Keratinocyte (primary cell): ENCODE data around the gene OCIAD1. TPM values are rescaled to one million over a fixed set of nuclear protein-coding genes. Genes with fewer than 3 reads are reported as not detected.

Experiments
- DNase-seq: peaks from one replicate; pipeline ENCODE4 v3.0.0-alpha.2; 2011; ENCODE audit warnings: low read depth, missing footprints, low spot score
- FAIRE-seq: peaks from 2 replicates; lab custom pipeline; 2011; peaks lifted over from hg19 to GRCh38; lab: Jason Lieb, UNC
- H2AFZ ChIP-seq: 2 replicates; pipeline ENCODE4 v1.6.0; 2012; ENCODE audit warnings: low read length, control low read depth, inconsistent platforms; ENCODE audit not compliant: control insufficient read depth
- H3K27ac ChIP-seq: 2 replicates; pipeline ENCODE4 v1.5.1; 2011; ENCODE audit warnings: low read length; ENCODE audit not compliant: control insufficient read depth, insufficient read depth
- H3K27me3 ChIP-seq: 3 replicates; pipeline ENCODE4 v1.6.0; 2011; ENCODE audit warnings: low read length; ENCODE audit not compliant: control insufficient read depth, insufficient read depth; ENCODE audit errors: extremely low read depth
- H3K36me3 ChIP-seq, 2 experiments: 2 replicates in 1 of 2; 3 replicates in 1 of 2; pipeline ENCODE4 v1.5.1; 2011; ENCODE audit warnings: low read length in 2 of 2, mild to moderate bottlenecking in 1 of 2; ENCODE audit not compliant: control insufficient read depth in 2 of 2, insufficient read depth in 2 of 2; ENCODE audit errors: extremely low read depth in 1 of 2
- H3K4me1 ChIP-seq: 3 replicates; pipeline ENCODE4 v1.5.1; 2011; ENCODE audit warnings: low read length; ENCODE audit not compliant: control insufficient read depth, insufficient read depth; ENCODE audit errors: extremely low read depth
- H3K4me2 ChIP-seq: 3 replicates; pipeline ENCODE4 v1.6.0; 2011; ENCODE audit warnings: low read depth, low read length; ENCODE audit not compliant: control insufficient read depth, insufficient read depth; ENCODE audit errors: extremely low read depth
- H3K4me3 ChIP-seq, 3 experiments: fragments of 200-600 bp in 1 of 3; sonication (generic) in 1 of 3; 2 replicates in 2 of 3; 3 replicates in 1 of 3; pipeline ENCODE4 v1.5.1; 2011 to 2016; ENCODE audit warnings: low read length in 3 of 3, mild to moderate bottlenecking in 3 of 3, control low read depth in 2 of 3, inconsistent platforms in 1 of 3, low read depth in 1 of 3, mixed read lengths in 1 of 3, mixed run types in 1 of 3, moderate library complexity in 1 of 3; ENCODE audit not compliant: control insufficient read depth in 2 of 3, insufficient read depth in 2 of 3; ENCODE audit errors: extremely low read depth in 1 of 3
- H3K79me2 ChIP-seq: 2 replicates; pipeline ENCODE4 v1.6.0; 2012; ENCODE audit warnings: low read length; ENCODE audit not compliant: control insufficient read depth, insufficient read depth
- H3K9ac ChIP-seq: 3 replicates; pipeline ENCODE4 v1.6.0; 2011; ENCODE audit warnings: low read length; ENCODE audit not compliant: control insufficient read depth, insufficient read depth; ENCODE audit errors: extremely low read depth
- H3K9me1 ChIP-seq: 3 replicates; pipeline ENCODE4 v1.6.0; 2011; ENCODE audit warnings: low read length; ENCODE audit not compliant: control insufficient read depth, insufficient read depth; ENCODE audit errors: extremely low read depth
- H3K9me3 ChIP-seq: 2 replicates; pipeline ENCODE4 v1.5.1; 2012; ENCODE audit warnings: low read depth, low read length; ENCODE audit not compliant: control insufficient read depth
- H4K20me1 ChIP-seq: 3 replicates; pipeline ENCODE4 v1.6.0; 2011; ENCODE audit warnings: low read length; ENCODE audit not compliant: control insufficient read depth, insufficient read depth; ENCODE audit errors: extremely low read depth
- CTCF ChIP-seq, 3 experiments: IDR thresholded peaks in 1 of 3; conservative IDR thresholded peaks in 1 of 3; optimal IDR thresholded peaks in 1 of 3; 2 replicates in 2 of 3; 3 replicates in 1 of 3; pipeline versions ENCODE3 to v1.5.1; 2011; ENCODE audit warnings: low read length in 3 of 3, mild to moderate bottlenecking in 3 of 3, moderate library complexity in 2 of 3, control low read depth in 1 of 3, inconsistent platforms in 1 of 3; ENCODE audit not compliant: insufficient read depth in 2 of 3; ENCODE audit errors: extremely low read depth in 1 of 3
- EZH2 ChIP-seq: IDR thresholded peaks from one replicate; pipeline ENCODE4 v1.6.1; 2012; ENCODE audit warnings: inconsistent platforms, mild to moderate bottlenecking, low read length, moderate library complexity
- dilution Hi-C: fragments of 300-500 bp; cut with MboI; formaldehyde crosslinking; loops from one replicate; pipeline ENCODE4 v1.7.0; 2020; ENCODE audit warnings: low sequenced_read_pairs; ENCODE audit not compliant: extremely low pct_ligation_motif_present
- polyA minus RNA-seq, 3 experiments: library from RNA; depleted of rRNA, polyadenylated mRNA; stranded (reverse); fragments of >200 nt; gene quantifications; 1 replicate in 1 of 3; 2 replicates in 1 of 3; 3 replicates in 1 of 3; pipeline ENCODE4 v1.2.3, GENCODE V29; 2011
- polyA plus RNA-seq, 5 experiments: library from polyadenylated mRNA; depleted of rRNA in 3 of 5; stranded (reverse) in 3 of 5; stranded (forward) in 1 of 5; unstranded in 1 of 5; fragments of >200 nt; gene quantifications; 1 replicate in 1 of 5; 2 replicates in 3 of 5; 3 replicates in 1 of 5; pipeline versions ENCODE4 v1.2.1 to v1.2.3, GENCODE V29; 2011 to 2012; ENCODE audit warnings: missing spikeins in 2 of 5, low read depth in 1 of 5, low replicate concordance in 1 of 5

The OCIAD1 gene
- 130 to 199 TPM (median 168 TPM) in 3 replicates for polyA plus RNA-seq
- 81.0 TPM for polyA plus RNA-seq (2011; ENCODE audit: low read depth)
- polyA plus RNA-seq (2011; cell fraction: cytosol; rRNA removed) = 92.7 and 193 TPM in 2 replicates
- 220 and 255 TPM in 2 replicates for polyA plus RNA-seq (2011; cell fraction: nucleus; rRNA removed)
- polyA plus RNA-seq (2012; ENCODE audit: low replicate concordance) = 110 and 113 TPM in 2 replicates
- 56.1 to 70.9 TPM (median 60.1 TPM) in 3 replicates for polyA minus RNA-seq
- polyA minus RNA-seq (2011; cell fraction: cytosol; rRNA and poly(A)+ RNA removed) = 90.5 TPM
- 87.5 and 114 TPM in 2 replicates for polyA minus RNA-seq (2011; cell fraction: nucleus; rRNA and poly(A)+ RNA removed)

GRCh38 chr4:48830706-48831531, at the start of gene OCIAD1:
OCIAD1 (plus strand) TSS chr4:48831088; CDS start chr4:48832625, 1,537 bp downstream.
- Histone ChIP-seq H3K9me3 (no peaks in the 10 kb centered on the region), H2AFZ (peak within 1 kb of the TSS; percentile 97), H3K79me2 (peaks cover 36% of the 10 kb centered on the region), H3K9ac (peak within 1 kb of the TSS; percentile 100), H4K20me1 (peaks cover 2% of the 10 kb centered on the region), H3K4me1 (peaks cover 6% of the 10 kb centered on the region), H3K27me3 (no peaks in the 10 kb centered on the region), H3K4me2 (peak within 1 kb of the TSS; percentile 81), H3K27ac (peak within 1 kb of the TSS; percentile 99), H3K9me1 (no peaks in the 10 kb centered on the region), H3K36me3 (peaks cover 5% of the 10 kb centered on the region in 2 experiments), H3K4me3 (peak within 1 kb of the TSS; percentile 90 to 99 (median 97))
- dilution Hi-C loops = no loop called here
- FAIRE-seq (peak; percentile 96), DNase-seq (peak; percentile 94)
- no peak for TF ChIP-seq CTCF (optimal IDR thresholded peaks at IDR 0.05 in 1 of 3, IDR thresholded peaks at IDR 0.05 in 1 of 3, conservative IDR thresholded peaks at IDR 0.05 in 1 of 3; ENCODE audit: extremely low read depth in 1 of 3, insufficient read depth in 2 of 3, low read length in 3 of 3)
- no peak for TF ChIP-seq EZH2

- Histone ChIP-seq H2AFZ (no peak overlapping the region), H3K9ac (no peak overlapping the region), H3K36me3 (no peaks in the 10 kb centered on the region), H3K27me3 (no peaks in the 10 kb centered on the region), H3K4me3 (no peak overlapping the region), H4K20me1 (no peaks in the 10 kb centered on the region), H3K4me1 (peaks cover 13% of the 10 kb centered on the region), H3K27ac (no peak overlapping the region), H3K9me1 (no peaks in the 10 kb centered on the region), H3K79me2 (peaks cover 30% of the 10 kb centered on the region), H3K9me3 (no peaks in the 10 kb centered on the region), H3K4me2 (no peak overlapping the region)
- FAIRE-seq (no peak), DNase-seq (no peak)
- TF ChIP-seq EZH2 = no peak
- TF ChIP-seq CTCF (optimal IDR thresholded peaks at IDR 0.05 in 1 of 3, IDR thresholded peaks at IDR 0.05 in 1 of 3, conservative IDR thresholded peaks at IDR 0.05 in 1 of 3; ENCODE audit: extremely low read depth in 1 of 3, insufficient read depth in 2 of 3, low read length in 3 of 3) = no peak
- dilution Hi-C loops = no loop called here
Measured at GRCh38 chr4:48781968-48782367, 48.9 kb upstream of the OCIAD1 start.
